22Rv1 (cell line): ENCODE results near the gene ITPRIPL2.

Experiments
- H3K27ac ChIP-seq: fragments of 450-650 bp; 2 replicates; pipeline ENCODE4 v1.5.1; 2017
- ZFX ChIP-seq: fragments of 450-650 bp; IDR thresholded peaks from 2 replicates; pipeline ENCODE4 v1.6.1; 2017; ENCODE audit warnings: antibody characterized with exemption, borderline replicate concordance
- TF ChIP-seq, protein P1 (sequence below): fragments of 450-650 bp; IDR thresholded peaks from 2 replicates; pipeline ENCODE4 v1.5.1; 2017; ENCODE audit warnings: mild to moderate bottlenecking

Gene ITPRIPL2

DNA sequence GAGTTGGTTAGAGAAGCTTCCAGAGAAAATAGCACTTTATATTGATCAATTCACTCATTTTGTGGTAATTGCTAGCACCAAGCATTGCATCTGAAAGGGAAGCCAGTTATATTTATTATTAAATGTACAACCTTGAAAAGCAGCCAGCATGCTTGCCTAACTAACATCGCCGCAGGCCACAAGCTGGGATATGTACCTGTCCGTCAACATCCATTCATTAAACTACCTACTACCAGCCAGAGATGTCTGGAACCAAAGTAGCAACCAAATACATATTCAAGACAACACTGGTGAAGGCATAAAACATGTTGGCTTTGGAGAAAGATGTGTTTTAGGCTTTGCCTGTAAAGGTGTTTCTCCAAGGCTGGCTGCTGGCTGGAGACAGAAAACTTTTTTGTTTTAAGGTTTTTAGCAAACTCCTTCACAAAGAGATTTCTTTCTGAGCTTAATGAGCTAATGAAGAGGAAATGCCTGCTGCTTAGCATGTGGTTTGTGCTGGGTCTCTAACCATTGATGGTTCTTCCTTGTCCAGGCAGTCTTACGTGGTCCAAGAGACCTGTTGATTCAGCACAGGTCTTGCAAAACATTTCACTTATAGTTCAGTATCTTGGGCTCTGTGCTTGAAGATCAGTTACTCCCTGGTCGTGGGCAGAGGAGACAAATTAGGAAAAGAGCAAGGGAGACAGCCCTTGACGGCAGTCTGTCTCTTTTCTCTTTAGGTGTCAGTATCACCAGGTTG lies 3.1 kb downstream of the ITPRIPL2 start:
- TF ChIP-seq, protein P1, sequence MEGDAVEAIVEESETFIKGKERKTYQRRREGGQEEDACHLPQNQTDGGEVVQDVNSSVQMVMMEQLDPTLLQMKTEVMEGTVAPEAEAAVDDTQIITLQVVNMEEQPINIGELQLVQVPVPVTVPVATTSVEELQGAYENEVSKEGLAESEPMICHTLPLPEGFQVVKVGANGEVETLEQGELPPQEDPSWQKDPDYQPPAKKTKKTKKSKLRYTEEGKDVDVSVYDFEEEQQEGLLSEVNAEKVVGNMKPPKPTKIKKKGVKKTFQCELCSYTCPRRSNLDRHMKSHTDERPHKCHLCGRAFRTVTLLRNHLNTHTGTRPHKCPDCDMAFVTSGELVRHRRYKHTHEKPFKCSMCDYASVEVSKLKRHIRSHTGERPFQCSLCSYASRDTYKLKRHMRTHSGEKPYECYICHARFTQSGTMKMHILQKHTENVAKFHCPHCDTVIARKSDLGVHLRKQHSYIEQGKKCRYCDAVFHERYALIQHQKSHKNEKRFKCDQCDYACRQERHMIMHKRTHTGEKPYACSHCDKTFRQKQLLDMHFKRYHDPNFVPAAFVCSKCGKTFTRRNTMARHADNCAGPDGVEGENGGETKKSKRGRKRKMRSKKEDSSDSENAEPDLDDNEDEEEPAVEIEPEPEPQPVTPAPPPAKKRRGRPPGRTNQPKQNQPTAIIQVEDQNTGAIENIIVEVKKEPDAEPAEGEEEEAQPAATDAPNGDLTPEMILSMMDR = no peak
- TF ChIP-seq ZFX = no peak

DNA sequence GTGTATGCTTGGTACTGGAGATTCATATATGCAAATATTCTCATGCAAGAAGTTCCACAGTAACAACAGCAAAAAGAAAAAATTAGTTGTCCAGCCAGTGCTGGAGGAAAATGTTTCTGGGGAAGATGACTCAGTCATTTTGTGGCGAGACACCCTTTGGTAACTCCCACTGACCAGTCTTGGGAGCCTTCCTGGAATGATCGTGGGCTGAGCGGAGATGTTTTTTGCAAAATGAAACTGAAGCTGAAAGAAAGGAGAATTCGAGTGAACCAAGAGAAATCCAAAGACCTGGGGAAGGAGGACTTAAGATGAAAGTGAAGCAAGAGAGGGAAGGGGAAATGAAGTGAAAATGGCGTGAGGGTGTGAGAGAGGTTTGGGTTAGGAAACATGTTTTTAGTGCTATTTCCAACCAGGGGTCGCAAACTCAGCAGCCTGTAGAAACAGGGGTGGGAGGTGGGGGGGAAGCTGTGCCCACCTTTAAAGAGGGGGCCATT lies 5.2 kb downstream of the ITPRIPL2 start:
- no peak for TF ChIP-seq ZFX
- TF ChIP-seq, protein P1 = no peak
- H3K27ac ChIP-seq = no peak overlapping the region

More for the DNA sequence above, 3.1 kb downstream of the ITPRIPL2 start:
- no peak overlapping the region; the same call in 1 of the 2 replicates for H3K27ac ChIP-seq

DNA sequence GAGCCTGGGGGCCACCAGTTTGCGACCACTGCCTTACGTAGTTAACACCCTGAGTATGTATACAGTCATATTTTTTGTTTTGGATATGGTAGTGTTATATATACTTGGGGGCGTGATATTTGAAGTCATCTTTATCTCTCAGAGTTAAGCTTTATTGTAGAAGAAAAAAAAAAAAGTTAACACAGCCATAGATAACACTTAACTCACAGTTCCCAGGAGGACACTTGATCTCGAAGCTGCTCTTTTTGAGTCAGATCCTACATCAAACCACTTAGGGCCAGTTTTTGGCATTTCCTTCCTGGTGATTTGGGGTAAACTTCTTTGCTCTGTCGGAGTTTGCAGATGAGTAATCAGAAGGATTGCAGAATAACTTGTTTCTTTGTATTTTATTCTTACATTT lies 5.8 kb downstream of the ITPRIPL2 start:
- no peak overlapping the region for H3K27ac ChIP-seq
- TF ChIP-seq, protein P1 = no peak
- TF ChIP-seq ZFX = no peak

DNA sequence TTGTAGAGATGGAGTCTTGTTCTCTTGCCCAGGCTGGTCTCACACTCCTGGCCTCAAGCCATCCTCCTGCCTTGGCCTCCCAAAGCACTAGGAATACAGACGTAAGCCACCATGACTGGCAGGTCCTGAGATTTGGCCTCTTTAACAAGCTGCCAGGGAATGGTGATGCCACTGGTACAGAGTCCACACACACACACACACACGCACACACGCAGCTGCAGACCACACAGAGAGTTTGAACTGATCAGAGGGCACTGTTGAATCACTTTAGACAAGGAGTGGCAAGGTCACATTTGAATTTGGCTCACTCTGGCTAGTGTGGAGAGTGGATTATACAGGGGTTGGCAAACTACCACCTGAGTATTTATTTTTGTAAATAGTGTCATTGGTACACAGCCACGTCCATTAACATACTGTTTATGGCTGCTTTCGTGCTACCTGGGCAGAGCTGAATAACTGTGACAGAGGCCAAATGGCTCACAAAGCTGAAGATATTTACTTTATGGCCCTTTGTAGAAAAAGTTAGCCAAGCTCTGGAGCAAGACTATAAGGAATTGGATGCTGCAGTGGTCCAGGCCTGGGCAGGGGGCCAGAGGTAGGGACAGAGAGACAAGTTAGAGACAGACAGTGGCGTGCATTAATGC lies 9.9 kb downstream of the ITPRIPL2 start:
- peak overlapping the region; percentile 58 for H3K27ac ChIP-seq
- TF ChIP-seq ZFX = no peak
- TF ChIP-seq, protein P1 = no peak

DNA sequence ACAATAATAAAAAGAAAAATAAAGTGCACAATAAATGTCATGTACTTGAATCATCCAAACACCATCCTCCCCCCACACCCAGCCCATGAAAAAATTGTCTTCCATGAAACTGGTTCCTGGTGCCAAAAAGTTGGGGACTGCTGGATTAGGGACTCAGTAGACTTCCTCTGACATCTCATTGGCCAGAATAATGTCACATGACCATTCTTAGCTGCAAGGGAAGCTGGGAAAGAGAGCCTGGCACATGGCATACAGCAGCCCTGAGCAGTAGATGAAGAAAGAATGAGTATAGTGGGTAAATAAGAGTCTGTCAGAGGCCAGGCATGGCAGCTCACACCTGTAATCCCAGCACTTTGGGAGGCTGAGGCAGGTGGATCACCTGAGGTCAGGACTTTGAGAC lies 12.5 kb downstream of the ITPRIPL2 start:
- no peak for TF ChIP-seq ZFX
- TF ChIP-seq, protein P1 = no peak
- H3K27ac ChIP-seq = no peak overlapping the region

DNA sequence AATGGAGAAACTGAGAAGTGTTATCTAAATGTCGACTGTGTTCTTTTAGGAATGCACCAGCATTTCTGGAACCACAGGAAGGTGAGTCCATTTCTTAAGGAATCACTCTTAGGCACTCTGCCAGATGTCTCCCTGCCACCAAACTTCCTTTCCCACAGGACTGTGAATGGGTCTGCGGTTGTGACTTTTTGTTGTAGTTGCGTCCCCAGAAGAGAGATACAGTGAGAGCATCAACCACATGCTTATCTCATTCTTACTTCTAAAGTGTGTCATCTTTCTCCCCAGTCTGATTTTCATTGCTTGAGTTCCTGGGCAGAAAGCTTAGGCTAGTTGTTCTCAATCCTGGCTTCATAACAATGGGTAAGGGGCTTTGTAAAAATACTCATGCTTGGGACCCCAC lies 13.4 kb downstream of the ITPRIPL2 start:
- no peak for TF ChIP-seq ZFX
- TF ChIP-seq, protein P1 = no peak
- H3K27ac ChIP-seq = no peak overlapping the region

DNA sequence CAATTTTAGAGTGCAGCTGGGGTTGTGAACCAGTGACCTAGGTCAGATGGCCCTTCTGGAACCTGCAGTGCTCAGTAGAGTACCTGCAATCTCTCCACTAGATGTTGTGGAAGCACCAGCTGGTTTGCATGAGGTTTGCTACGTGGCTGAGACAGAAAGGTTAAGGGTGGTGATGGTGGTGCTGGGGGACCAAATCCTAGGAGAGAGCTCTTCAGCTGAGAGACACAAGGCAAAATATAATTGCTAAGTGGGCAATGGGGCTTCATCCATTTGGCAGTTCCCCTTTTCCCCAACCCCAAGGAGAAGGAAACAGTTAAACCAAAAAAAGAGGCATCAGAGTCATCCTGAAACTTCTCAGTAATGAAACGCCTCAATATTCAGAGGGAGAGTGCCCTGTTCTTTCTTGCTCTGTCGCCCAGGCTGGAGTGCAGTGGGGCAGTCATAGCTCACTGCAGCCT lies 13.9 kb downstream of the ITPRIPL2 start:
- TF ChIP-seq, protein P1 = no peak
- no peak for TF ChIP-seq ZFX

More for the DNA sequence above, 13.9 kb downstream of the ITPRIPL2 start:
- no peak overlapping the region for H3K27ac ChIP-seq
